ENCODE measurements around the gene ABL2. TPM values are rescaled to one million over a fixed set of nuclear protein-coding genes. Genes with fewer than 3 reads are reported as not detected.
"Not testable (repeated sequence)": the region's sequence is repeated elsewhere in the genome, so short reads cannot be mapped to it uniquely, and the experiment has no call there.

Gene ABL2
- total RNA-seq, 1 experiment from 2014 or later = 42.2 TPM

DNA sequence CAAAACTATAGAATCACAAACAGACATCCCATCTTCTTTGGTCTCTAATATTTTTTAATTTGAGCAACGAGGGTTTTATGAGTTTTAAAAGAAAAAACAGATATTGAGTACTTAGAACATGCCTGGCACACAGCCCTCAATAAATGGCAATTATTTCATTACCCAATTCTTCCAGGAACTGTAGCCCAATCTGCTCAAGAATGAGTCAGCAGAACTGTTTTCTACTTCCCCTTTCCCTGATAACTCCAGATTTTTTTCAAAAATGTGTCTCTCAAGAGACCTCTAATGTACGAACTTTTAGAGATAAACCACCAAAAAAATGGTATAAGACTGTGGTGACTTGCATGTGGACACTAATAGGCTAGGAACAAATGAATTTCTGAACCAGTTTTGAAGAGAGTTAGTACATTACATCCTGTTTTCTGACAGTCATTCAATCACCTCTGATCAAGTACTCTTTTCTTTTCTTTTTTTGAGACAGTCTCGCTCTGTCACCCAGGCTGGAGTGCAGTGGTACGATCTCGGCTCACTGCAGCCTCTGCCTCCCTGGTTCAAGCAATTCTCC, 11.5 kb downstream of the ABL2 start:
- no peak for DNase-seq (ENCODE audit: low read depth)

DNA sequence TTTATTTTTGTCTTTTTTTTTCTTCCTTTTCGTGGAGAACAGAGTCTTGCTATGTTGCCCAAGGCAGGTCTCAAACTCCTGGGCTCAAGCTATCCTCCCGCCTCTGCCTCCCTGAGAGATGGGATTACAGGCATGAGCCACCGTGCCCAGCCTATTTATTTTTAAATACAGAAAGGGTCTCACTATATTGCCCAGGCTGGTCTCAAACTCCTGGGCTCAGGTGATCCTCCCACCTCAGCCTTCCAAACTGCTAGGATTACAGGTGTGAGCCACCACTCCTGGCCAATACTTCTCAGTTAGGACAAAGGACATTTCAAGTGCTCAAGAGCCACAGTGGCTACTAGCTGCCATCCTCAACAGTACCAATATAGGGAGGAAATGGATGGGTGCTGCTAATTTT, 16.2 kb downstream of the ABL2 start:
- DNase-seq (ENCODE audit: low read depth) = not testable (repeated sequence)

DNA sequence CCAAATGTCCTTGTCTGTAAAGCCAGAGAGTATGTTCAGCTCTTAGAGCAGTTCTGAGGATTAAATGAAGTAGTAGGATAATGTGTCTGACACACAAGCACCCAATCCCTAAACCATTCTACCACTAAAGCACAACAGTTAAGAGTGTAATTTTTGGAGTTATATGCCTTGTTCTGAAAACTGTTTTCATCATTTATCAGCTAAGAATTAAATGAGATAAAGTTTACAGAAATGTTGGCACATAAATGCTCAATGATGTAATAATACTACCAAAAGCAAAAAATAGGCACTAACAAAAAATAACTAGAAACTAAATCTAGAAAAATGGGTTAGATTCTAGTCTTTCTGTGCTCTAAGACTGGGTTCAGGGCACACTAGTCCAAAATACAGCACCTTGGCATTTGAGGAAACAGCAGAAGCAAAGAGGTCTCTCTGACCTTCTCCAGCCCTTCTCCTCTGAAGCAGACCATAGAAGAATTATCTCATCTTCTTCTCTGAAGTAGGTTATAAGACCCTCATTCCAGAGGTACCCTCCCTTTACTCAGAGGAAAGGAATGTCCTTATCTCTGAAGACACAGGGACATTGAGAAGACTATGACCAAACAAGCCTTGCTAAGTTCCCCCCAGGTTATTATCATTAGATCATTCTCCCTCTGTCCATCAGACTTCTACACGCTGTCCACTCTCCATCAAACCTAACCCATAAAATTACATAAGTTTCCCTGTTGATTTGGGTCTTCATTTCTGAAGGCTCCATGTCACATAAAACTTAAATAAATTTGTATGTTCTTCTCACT, 20.6 kb downstream of the ABL2 start:
- no peak for DNase-seq (ENCODE audit: low read depth)

DNA sequence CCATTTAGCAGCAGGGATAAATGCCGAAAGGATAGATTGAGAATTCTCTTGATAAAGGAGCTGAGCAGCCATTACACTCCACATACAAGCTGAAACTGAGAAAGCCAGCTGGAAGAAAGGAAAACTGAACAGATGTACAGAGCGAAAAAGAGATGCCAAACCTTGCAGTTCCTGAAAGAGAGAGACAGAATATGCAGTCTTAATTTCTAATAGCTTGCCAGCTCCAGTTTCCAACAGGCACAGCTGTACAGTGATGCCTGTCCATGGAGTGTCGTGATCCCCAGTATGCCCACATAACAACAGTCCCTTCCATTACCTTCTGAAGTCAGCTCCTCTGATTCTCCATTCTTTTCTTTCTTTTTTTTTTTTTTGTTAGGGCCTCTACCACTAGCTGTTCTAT, 22.7 kb downstream of the ABL2 start:
- DNase-seq (ENCODE audit: low read depth) = no peak

DNA sequence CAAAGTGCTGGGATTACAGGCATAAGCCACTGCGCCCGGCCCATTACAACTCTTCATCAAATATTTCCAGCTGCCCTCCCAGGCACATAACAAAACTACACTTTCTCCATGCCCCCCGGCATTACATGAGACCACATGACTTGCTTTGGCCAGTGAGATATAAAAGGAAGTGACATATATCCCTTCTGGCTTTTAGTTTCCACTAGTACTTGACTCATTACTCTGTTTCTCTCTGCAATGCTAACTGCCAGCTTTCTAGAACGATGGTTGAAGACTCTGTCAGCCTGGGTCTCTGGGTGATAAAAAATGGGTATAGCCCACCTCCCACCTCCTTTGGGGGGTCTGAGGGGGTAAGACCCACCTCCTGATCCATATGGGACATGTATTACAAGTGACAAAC, 24.2 kb downstream of the ABL2 start:
- DNase-seq (ENCODE audit: low read depth) = peak; percentile 9

DNA sequence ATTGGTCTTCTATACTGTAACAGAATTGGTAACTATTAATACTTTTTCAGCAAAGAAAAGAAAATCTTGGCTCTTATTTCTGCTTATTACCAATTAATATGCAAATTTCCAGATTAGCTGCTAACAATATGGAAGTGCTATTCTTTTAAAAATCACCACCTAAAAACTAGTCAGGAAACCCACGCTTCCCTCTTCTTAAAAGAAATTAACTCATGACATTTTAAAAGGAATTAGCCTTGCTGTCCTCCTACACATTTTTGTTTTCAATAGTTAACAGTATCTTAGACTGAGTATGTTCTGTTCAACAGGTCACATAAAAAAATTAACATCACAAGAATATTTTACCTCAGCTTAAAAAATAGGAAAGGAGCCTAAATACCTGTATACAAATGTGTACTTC, 27.3 kb downstream of the ABL2 start:
- DNase-seq (ENCODE audit: low read depth) = no peak

DNA sequence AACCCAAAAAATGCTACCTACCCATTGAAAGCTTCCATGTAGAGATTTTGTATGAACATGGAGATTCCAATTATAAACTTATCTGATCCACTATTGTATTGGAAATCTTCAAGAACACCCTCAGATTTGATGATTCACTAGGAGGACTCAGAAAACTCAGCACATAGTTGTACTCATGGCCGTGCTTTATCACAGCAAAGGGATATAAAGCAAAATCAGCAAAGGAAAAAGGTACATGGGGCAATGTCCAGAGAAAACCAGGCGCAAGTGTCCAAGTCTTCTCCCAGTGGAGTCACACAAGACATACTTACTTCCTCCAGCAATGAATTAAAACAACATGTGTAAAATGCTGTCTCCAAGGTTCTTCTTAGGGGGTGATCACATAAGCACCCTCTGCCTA, 28.9 kb downstream of the ABL2 start:
- DNase-seq (ENCODE audit: low read depth) = no peak

DNA sequence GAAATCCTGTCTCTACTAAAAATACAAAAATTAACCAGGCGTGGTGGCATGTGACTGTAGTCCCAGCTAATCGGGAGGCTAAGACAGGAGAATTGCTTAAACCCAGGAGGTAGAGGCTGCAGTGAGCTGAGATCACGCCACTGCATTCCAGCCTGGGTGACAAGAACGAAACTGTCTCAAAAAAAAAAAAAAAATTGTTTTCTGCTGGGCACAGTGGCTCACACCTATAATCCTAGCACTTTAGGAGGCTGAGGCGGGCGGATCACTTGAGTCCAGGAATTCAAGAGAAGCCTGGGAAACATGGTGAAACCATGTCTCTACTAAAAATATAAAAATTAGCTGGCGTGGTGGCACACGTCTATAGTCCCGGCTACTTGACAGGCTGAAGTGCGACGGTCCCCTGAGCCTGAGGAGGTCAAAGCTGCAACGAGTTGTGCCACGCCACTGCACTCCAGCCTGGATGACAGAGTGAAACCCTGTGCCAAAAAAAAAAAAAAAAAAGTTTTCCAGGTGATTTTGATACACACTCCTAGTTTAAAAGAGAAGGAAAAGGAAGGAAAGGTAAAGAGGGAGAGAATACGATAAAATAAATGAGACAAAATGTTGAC, 31.7 kb downstream of the ABL2 start:
- no peak for DNase-seq (ENCODE audit: low read depth)

DNA sequence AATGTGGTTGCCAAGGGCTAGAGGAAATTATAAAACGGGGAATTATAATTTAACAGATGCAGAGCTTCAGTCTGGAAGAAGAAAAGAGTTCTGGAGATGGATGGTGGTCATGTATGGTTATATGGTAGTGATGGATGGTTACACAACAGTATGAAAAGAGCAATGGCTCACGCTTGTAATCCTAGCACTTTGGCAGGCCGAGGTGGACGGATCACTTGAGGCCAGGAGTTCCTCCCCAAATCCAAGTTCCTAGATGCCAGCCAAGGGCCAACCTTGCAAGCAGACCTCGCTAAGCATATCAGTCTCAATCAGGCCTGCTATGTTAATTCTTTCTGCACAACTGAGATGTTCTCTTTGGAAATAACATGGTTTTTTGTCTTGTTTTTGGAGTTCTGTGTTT, 33.6 kb downstream of the ABL2 start:
- not testable (repeated sequence) for DNase-seq (ENCODE audit: low read depth)

DNA sequence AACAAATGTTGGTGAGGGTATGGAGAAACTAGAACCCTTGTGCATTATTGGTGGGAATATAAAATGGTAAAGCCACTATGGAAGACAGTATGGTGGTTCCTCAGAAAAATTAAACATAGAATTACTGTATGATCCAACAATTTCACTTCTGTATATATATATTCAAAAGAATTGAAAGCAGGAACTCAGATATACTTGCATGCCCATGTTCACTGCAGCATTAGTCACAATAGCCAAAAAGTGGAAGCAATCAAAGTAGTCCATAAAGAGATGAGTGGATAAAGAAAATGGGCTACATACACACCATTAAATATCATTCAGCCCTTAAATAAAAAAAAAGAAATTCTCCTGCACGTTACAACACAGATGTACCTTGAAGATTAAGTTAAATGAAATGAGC, 34.1 kb downstream of the ABL2 start:
- no peak for DNase-seq (ENCODE audit: low read depth)

DNA sequence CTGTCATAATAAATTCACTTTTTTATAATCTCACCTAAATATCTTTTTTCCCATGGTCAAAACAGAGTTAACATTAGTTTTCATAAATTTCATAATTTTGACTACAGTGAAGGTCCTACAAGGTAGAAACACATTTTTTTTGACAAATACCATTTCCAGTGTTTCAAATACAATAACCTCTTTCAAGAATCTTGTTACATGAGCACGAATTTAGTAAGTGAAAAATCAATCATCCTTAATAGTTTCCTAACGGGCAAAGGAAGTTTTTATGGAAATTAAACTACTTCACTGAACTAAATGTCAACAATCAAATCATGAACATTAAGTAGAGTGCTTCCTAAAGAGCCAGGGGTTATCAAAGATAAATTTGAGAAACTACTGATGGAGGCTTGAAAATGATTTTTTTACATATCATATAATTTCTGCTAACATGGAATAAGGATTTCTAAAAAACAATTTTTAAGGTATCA, 35.4 kb downstream of the ABL2 start:
- no peak for DNase-seq (ENCODE audit: low read depth)

DNA sequence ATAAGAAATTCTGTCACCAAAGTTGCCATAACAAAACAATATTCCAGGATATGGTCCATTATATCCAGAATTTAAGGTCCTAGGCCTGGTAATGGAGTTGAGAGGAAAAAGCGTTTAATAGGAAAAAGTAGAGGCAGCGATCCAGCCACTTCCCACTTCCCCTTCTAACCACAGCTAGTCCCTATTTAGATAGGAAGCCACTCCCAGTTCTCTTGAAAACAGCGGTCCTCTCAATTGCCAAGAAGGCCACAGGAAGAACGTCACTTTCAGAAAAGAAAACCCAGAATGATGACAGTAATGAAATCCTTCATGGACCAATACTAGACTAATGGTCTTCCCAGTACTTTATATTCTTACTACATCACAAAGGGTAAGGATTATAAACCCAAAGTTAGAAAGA, 38.6 kb downstream of the ABL2 start:
- no peak for DNase-seq (ENCODE audit: low read depth)

DNA sequence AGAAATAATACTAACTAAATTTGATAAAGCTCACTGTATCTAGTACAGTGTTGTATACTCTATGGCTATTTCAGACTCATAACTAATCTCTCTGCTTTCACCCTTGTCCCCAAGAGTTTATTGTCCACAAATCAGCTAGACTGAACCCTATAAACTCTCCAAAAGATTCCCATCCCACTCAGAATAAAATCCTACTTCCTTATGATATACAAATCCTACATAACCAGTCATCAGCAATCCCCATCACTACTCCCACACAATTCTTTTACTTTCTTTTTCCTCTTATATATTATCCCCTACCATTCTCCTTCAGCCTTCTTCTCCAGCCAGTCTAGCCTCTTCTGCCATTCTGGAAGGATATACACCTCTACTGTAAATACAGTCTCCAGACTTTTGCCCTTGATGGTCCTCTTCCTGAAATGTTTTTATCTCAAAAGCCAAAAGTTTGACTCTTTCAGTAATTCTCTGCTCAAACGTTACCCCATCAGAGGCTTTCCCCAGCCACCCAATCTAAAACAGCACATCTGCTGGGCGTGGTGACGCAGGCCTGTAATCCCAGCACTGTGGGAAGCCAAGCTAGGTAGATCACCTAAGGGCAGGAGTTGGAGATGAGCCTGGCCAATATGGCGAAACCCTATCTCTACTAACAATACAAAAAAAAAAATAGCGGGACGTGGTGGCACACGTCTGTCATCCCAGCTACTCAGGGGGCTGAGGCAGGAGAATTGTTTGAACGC, 41.6 kb downstream of the ABL2 start:
- no peak for DNase-seq (ENCODE audit: low read depth)

DNA sequence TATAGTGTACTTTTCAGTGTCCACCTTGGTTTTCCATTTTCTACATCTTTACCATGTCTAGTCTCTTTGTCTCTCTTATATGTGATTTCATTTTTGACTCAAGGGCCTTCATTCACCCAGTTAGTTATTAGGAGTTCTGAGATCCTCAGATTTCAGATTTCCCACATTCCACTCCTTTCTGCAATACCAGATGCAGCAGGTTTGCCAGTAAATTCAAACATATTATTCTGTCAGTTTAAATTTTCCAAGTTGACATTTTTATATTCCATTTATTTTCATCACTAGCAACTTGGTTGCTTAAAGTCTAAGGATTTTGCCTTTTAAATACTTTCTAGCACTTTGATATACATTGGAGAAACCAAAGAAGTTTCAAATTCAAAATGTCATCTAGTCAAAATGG, 42.4 kb downstream of the ABL2 start:
- no peak for DNase-seq (ENCODE audit: low read depth)

DNA sequence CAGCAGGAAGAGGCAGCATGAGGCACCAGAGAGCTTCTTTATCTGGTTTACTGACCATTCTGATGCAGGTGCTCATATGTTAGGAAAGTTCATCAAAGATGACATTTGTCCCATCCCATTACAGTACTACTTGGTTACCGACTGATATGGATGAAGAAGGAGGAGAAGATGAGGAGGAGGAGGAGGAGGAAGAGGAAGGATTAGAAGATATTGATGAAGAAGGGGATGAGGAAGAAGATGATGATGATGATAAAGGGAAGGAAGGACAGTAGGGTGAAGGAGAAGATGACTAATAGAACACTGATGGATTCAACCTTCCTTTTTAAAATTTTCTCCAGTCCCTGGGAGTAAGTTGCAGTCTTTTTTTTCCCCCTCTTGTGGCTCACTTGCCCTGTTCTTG, 45.1 kb downstream of the ABL2 start:
- no peak for DNase-seq (ENCODE audit: low read depth)

DNA sequence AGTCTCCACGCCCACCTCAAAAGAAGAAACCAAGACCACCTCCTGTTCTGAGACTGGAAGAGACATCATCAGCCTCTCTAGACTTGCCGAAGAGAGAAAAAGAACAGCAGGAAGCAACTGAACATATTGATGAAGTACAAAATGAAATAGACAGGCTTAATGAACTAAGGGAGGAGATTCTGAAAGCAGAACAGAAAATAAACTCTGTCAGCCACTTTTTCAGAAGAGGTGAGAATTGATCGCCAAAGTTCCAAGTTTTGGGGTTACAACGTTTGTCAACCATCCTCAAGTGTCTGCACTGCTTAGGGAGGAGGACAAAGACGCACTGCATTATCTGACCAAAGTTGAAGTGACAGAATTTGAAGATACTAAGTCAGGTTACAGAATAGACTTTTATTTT, 45.6 kb downstream of the ABL2 start:
- DNase-seq (ENCODE audit: low read depth) = no peak

DNA sequence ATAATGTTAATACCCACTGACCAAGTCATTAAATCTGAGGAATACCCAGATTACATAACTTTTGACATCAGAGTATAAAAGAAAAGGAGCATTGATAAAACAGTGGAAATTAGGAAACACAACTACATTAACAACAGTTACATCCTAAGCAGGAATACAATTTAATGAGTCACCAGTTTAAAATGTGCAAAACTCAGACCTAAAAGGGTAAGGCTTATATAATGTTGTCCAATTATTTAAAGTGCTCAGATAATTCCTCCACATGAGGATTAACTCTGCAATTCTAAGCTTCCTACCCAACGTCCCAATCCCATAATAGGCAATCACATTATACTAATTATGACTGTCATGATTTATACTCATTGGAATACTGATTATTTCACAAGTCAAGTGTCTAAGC, 50.5 kb downstream of the ABL2 start:
- DNase-seq (ENCODE audit: low read depth) = peak; percentile 51

DNA sequence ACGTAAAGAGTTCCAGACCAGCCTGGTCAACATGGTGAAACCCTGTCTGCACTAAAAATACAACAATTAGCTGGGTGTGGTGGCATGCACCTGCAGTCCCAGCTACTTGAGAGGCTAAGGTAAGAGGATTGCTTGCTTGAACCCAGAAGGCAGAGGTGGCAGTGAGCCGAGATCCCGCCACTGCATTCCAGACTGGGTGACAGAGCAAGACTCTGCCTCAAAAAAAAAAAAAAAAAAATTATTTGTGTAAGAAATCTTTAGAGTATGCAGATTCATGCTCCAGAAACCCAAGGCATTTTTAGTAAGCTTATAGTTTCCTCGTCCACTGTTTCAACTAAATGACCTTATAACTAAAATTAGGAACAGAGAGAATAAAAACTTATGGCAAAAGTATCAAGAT, 51.3 kb downstream of the ABL2 start:
- DNase-seq (ENCODE audit: low read depth) = no peak

DNA sequence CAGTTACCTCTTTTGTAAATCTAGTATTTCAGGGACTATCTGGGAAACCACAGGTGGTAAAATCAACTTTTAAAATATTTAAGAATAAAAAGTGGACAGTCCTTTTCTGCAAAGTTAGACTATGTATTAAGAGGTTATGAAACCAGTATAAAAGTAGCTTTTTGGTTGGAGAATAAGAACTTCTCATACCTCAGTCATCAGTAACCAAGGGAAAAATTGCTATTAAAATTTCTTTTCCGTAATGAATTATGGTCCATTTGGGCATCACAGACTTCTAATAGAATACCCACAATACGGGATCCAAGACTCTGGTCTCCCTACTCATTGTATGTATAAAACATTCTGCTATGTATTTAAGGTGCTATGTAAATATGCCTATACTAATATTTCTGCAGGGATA, 51.9 kb downstream of the ABL2 start:
- DNase-seq (ENCODE audit: low read depth) = no peak

DNA sequence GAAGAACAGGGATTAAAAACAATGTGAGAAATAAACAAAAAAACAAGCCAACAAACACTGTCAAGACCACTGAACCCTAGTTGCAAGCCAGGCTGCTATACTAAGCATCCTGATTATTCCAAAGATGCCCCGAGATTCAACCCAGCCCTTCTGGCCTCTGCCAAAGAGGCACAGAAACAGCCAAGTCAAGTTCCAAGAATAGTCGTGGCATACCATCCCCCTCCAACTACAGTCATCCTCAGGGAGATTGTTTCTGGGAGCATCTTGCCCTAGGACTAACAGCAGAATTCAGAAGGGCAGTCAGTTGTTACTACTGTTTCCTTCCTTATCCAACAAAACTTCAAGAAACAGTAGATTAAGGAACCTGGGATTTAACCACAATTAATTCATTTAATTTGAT, 52.3 kb downstream of the ABL2 start:
- DNase-seq (ENCODE audit: low read depth) = no peak

DNA sequence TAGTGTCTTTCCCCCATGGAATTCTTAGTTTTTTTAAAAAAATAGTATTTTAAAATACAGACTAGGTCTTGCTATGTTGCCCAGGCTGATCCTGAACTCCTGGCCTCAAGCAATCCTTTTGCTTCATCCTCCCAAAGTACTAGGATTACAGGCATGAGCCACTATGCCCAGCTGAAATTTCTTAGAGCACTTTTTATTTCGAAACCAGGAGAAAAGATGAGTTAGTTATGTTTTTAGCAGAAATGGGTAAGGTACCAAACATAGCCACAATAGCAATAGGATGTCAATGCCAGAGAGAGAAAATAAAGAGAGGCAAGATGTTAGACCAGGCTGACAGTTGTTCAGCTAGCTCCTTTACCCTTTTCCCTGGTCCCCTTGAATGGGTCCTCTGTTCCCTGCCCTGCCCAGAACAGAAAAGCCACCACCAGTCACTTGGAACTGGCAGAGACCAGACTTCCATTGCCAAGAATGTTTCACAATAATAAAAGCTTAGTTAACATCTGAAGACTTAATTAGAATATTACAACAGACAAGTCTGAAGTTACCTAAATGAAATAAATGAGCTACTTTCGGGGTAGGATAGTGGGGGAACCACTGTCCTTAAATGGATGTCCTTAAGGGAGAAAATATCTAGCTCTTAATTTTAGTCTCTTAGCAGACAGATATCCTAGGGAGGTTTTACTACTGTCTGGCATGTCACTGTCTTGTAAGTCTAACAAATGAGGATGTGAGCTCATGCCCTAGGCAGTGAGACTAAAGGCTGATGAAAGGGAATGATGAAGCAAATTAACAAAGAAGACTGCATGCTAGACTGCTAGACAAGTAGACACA, 54.3 kb downstream of the ABL2 start:
- peak; percentile 73 for DNase-seq (ENCODE audit: low read depth)
